OCI-LY3 (cell line): Measurements from ENCODE around the gene NUP98.

ENCODE experiments used
- EZH2phosphoT487 ChIP-seq: fragments of 200-600 bp; shearing (Covaris generic); IDR thresholded peaks from 2 replicates; pipeline ENCODE4 v1.6.1; 2018; ENCODE audit warnings: antibody characterized with exemption, mixed run types, low read depth
- TF ChIP-seq, protein P1 (sequence below): fragments of 200-600, 300-600 bp; sonication (generic); IDR thresholded peaks from 2 replicates; pipeline ENCODE4 v1.5.1; 2014; ENCODE audit warnings: antibody characterized with exemption, low read length, low read depth

DNA sequence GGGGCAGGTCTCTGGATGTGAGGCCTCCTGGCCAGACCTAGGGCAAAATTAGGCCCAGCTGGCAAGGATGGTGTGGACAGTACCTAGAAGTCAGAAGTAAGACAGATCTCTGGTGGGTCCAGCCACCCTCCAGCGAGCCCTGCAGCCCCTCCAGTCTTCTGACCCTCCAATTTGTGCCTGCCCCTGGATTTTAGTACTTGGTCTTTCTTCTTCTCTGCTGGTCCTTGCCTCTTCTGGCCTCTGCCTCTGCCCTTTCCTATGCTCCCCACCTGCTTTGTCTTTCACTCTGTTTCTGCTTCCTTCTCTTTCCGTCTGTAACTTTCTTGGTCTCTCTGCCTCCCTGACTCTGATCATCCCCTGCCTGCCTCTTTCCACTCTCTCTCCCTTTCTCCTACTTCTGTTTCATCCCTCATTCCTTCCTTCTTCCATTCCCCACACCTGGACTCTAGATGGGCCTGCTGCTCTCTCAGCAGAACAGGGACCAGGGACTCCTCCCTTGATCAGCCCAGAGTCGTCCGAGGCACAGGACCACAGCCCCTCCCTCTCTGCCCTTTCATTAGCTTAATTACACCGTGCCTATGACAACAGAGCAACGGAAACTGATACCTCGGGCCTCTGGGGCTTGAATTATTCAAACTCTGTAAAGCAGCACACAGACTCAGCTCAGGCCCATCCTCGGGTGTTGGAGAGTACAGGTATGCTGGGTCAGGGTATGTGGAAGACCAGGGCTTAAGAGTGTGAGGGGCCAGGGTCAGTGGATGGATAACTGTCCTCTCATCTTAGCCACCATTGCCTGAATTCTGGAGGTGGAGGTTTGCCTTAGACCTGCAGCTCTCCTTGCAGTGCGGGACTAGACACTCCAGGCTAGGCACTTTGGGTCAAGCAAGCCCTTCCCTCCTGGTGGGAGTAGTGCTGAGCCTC, 125.8 kb downstream of the NUP98 start, which contains the start of gene CHRNA10:
- TF ChIP-seq, protein P1, sequence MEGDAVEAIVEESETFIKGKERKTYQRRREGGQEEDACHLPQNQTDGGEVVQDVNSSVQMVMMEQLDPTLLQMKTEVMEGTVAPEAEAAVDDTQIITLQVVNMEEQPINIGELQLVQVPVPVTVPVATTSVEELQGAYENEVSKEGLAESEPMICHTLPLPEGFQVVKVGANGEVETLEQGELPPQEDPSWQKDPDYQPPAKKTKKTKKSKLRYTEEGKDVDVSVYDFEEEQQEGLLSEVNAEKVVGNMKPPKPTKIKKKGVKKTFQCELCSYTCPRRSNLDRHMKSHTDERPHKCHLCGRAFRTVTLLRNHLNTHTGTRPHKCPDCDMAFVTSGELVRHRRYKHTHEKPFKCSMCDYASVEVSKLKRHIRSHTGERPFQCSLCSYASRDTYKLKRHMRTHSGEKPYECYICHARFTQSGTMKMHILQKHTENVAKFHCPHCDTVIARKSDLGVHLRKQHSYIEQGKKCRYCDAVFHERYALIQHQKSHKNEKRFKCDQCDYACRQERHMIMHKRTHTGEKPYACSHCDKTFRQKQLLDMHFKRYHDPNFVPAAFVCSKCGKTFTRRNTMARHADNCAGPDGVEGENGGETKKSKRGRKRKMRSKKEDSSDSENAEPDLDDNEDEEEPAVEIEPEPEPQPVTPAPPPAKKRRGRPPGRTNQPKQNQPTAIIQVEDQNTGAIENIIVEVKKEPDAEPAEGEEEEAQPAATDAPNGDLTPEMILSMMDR, result no peak
- TF ChIP-seq EZH2phosphoT487, result no peak
